ENCODE data around the gene ZNF19. TPM values are rescaled to one million over a fixed set of nuclear protein-coding genes. Genes with fewer than 3 reads are reported as not detected.
"Not testable (repeated sequence)": the region's sequence is repeated elsewhere in the genome, so short reads cannot be mapped to it uniquely, and the experiment has no call there.

ZNF19 gene
- total RNA-seq, 1 donor from 2014 or later = 7.4 TPM

GRCh38 chr16:71514476-71514875, 25.4 kb upstream of the ZNF19 start:
- no peak overlapping the region for H3K27ac Mint-ChIP-seq (ENCODE audit: unreplicated experiment)
- H3K36me3 Mint-ChIP-seq (ENCODE audit: low read depth) = no peaks in the 10 kb centered on the region

GRCh38 chr16:71513302-71513701, 24.2 kb upstream of the ZNF19 start:
- DNase-seq (ENCODE audit: low read depth, low spot score) = no peak
- no peaks in the 10 kb centered on the region for H3K36me3 Mint-ChIP-seq (ENCODE audit: low read depth)
- peaks cover 21% of the 10 kb centered on the region for H3K27me3 Mint-ChIP-seq (ENCODE audit: low read depth)
- no peak for TF ChIP-seq CTCF (conservative IDR thresholded peaks at IDR 0.05)
- no peak overlapping the region for H3K4me3 Mint-ChIP-seq
- H3K4me1 Mint-ChIP-seq = no peaks in the 10 kb centered on the region
- H3K27ac Mint-ChIP-seq (ENCODE audit: unreplicated experiment) = no peak overlapping the region
- no peaks in the 10 kb centered on the region for H3K9me3 Mint-ChIP-seq

More at GRCh38 chr16:71514476-71514875, 25.4 kb upstream of the ZNF19 start:
- no peaks in the 10 kb centered on the region for H3K4me1 Mint-ChIP-seq
- H3K4me3 Mint-ChIP-seq = no peak overlapping the region
- no peak for TF ChIP-seq CTCF (conservative IDR thresholded peaks at IDR 0.05)
- H3K27me3 Mint-ChIP-seq (ENCODE audit: low read depth) = peaks cover 9% of the 10 kb centered on the region
- DNase-seq (ENCODE audit: low read depth, low spot score) = no peak
- no peaks in the 10 kb centered on the region for H3K9me3 Mint-ChIP-seq

GRCh38 chr16:71507061-71507460, 17.9 kb upstream of the ZNF19 start:
- no peak overlapping the region for H3K27ac Mint-ChIP-seq (ENCODE audit: unreplicated experiment)
- DNase-seq (ENCODE audit: low read depth, low spot score) = no peak
- H3K36me3 Mint-ChIP-seq (ENCODE audit: low read depth) = no peaks in the 10 kb centered on the region
- TF ChIP-seq CTCF (conservative IDR thresholded peaks at IDR 0.05) = no peak
- peaks cover 57% of the 10 kb centered on the region for H3K27me3 Mint-ChIP-seq (ENCODE audit: low read depth)
- no peak overlapping the region for H3K4me3 Mint-ChIP-seq
- H3K4me1 Mint-ChIP-seq = peaks cover 7% of the 10 kb centered on the region
- no peaks in the 10 kb centered on the region for H3K9me3 Mint-ChIP-seq

GRCh38 chr16:71504901-71505300, 15.8 kb upstream of the ZNF19 start:
- H3K27me3 Mint-ChIP-seq (ENCODE audit: low read depth) = peaks cover 62% of the 10 kb centered on the region
- no peaks in the 10 kb centered on the region for H3K9me3 Mint-ChIP-seq
- no peak for DNase-seq (ENCODE audit: low read depth, low spot score)
- peaks cover 7% of the 10 kb centered on the region for H3K4me1 Mint-ChIP-seq
- no peak overlapping the region for H3K27ac Mint-ChIP-seq (ENCODE audit: unreplicated experiment)
- H3K4me3 Mint-ChIP-seq = no peak overlapping the region
- no peaks in the 10 kb centered on the region for H3K36me3 Mint-ChIP-seq (ENCODE audit: low read depth)
- no peak for TF ChIP-seq CTCF (conservative IDR thresholded peaks at IDR 0.05)

- H3K27me3 Mint-ChIP-seq (ENCODE audit: low read depth) = peaks cover 53% of the 10 kb centered on the region
- H3K9me3 Mint-ChIP-seq; H3K36me3 Mint-ChIP-seq (ENCODE audit: low read depth); DNase-seq (ENCODE audit: low read depth, low spot score); H3K27ac Mint-ChIP-seq (ENCODE audit: unreplicated experiment); H3K4me3 Mint-ChIP-seq; H3K4me1 Mint-ChIP-seq: not testable (repeated sequence)
Measured at GRCh38 chr16:71504051-71504450, 14.9 kb upstream of the ZNF19 start.

DNA sequence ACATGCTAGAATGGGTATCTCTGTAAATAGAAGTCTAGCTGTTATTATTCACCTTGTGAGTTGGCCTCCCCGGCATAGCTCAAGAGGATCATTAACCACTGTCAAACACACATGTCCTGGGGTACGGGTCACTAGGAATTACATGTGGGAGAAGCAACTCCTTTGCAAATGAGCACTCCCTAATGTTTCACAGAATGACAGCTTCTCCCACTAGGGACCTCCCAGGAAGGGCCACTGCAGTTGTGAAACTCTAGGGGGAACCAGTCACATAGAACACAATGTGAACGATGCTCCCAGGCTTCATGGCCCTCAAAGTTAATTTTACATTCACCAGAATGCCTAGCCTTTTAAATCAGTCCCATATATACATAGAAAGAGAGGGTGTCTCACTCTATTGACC, 12.4 kb upstream of the ZNF19 start:
- H3K4me1 Mint-ChIP-seq = peaks cover 7% of the 10 kb centered on the region
- DNase-seq (ENCODE audit: low read depth, low spot score) = no peak
- H3K4me3 Mint-ChIP-seq = no peak overlapping the region
- H3K9me3 Mint-ChIP-seq = no peaks in the 10 kb centered on the region
- peaks cover 44% of the 10 kb centered on the region for H3K27me3 Mint-ChIP-seq (ENCODE audit: low read depth)
- no peak for TF ChIP-seq CTCF (conservative IDR thresholded peaks at IDR 0.05)
- no peaks in the 10 kb centered on the region for H3K36me3 Mint-ChIP-seq (ENCODE audit: low read depth)
- H3K27ac Mint-ChIP-seq (ENCODE audit: unreplicated experiment) = no peak overlapping the region
